ENCODE results near the gene ZNF213.

- TF ChIP-seq CTCF (IDR thresholded peaks at IDR 0.05) (no peak), POLR2A (IDR thresholded peaks at IDR 0.05) (no peak)
Observed at GRCh38 chr16:3099395-3099731, 35.5 kb upstream of the ZNF213 start.
